Neural cell (in vitro differentiated cells): ENCODE results near the gene FHIT.

Source experiments
- CTCF ChIP-seq: fragments of 450-650 bp; IDR thresholded peaks from 2 replicates; pipeline ENCODE4 v1.5.1; 2014; ENCODE audit warnings: antibody characterized with exemption, mild to moderate bottlenecking, moderate library complexity; ENCODE audit not compliant: poor library complexity, severe bottlenecking
- EP300 ChIP-seq: fragments of 450-650 bp; conservative IDR thresholded peaks from 2 replicates; pipeline ENCODE4 v1.6.1; 2014; ENCODE audit warnings: antibody characterized with exemption, mild to moderate bottlenecking, moderate library complexity; ENCODE audit not compliant: poor library complexity, severe bottlenecking
- EZH2 ChIP-seq: fragments of 200-600, 300-800 bp; shearing (Covaris generic), sonication (generic); IDR thresholded peaks from 2 replicates; pipeline ENCODE4 v1.6.1; 2014; ENCODE audit warnings: antibody characterized with exemption, low read length, borderline replicate concordance, mild to moderate bottlenecking; ENCODE audit not compliant: insufficient read depth, poor library complexity, severe bottlenecking
- MXI1 ChIP-seq: fragments of 450-650 bp; conservative IDR thresholded peaks from 2 replicates; pipeline ENCODE4 v1.6.1; 2014; ENCODE audit warnings: antibody characterized with exemption, mild to moderate bottlenecking; ENCODE audit not compliant: poor library complexity, severe bottlenecking
- RAD21 ChIP-seq: fragments of 450-650 bp; conservative IDR thresholded peaks from 2 replicates; pipeline ENCODE4 v1.6.1; 2014; ENCODE audit warnings: antibody characterized with exemption, mild to moderate bottlenecking, moderate library complexity
- SMC3 ChIP-seq: fragments of 450-650 bp; conservative IDR thresholded peaks from 2 replicates; pipeline ENCODE4 v1.6.1; 2014; ENCODE audit warnings: antibody characterized with exemption, mild to moderate bottlenecking, moderate library complexity; ENCODE audit not compliant: poor library complexity
- TAF1 ChIP-seq: IDR thresholded peaks from 2 replicates; pipeline ENCODE4 v1.6.1; 2012; ENCODE audit warnings: low read depth

GRCh38 chr3:59885899-59886400, 1365.3 kb downstream of the FHIT start:
- no peak for TF ChIP-seq CTCF
- no peak for TF ChIP-seq RAD21
- TF ChIP-seq EP300, result no peak
- no peak for TF ChIP-seq EZH2
- TF ChIP-seq SMC3, result no peak
- TF ChIP-seq TAF1, result no peak
- no peak for TF ChIP-seq MXI1
